ENCODE measurements around the gene TGFB1. TPM values are rescaled to one million over a fixed set of nuclear protein-coding genes. Genes with fewer than 3 reads are reported as not detected.

TGFB1 gene
- total RNA-seq, 1 experiment from 2014 or later, result 42.6 TPM

- ATAC-seq, result no peak
- H3K36me3 ChIP-seq (ENCODE audit: control insufficient read depth, insufficient read depth, low read length), result peaks cover 2% of the 10 kb centered on the region; the same call in 1 of the 2 replicates
- in situ Hi-C loops (cut with HindIII; ENCODE audit: low pct_unique_long_range_greater_than_20kb, low sequenced_read_pairs) (no loop called here), intact Hi-C loops (cut with micrococcal nuclease; ENCODE audit: unreplicated experiment) (no loop called here)
- no peaks in the 10 kb centered on the region for H3K9me3 ChIP-seq (ENCODE audit: control insufficient read depth, insufficient read depth, low read depth, low read length)
- TF ChIP-seq POLR2AphosphoS5 (IDR thresholded peaks at IDR 0.05; ENCODE audit: low read depth, low read length) (no peak), SIN3A (IDR thresholded peaks at IDR 0.05; ENCODE audit: borderline replicate concordance, insufficient read depth, low read depth, low read length) (no peak), CTCF (IDR thresholded peaks at IDR 0.05) (no peak), TCF7L2 (IDR thresholded peaks at IDR 0.05; ENCODE audit: low read depth, low read length) (no peak), REST (IDR thresholded peaks at IDR 0.05; ENCODE audit: insufficient read depth in 1 of 2, low read depth in 2 of 2, low read length in 1 of 2) (no peak)
- no TSS peak for BruUV-seq (replicated peaks)
- H3K4me1 ChIP-seq (ENCODE audit: control insufficient read depth, insufficient read depth, low read length), result no peaks in the 10 kb centered on the region
- no peak overlapping the region for H3K27ac ChIP-seq (ENCODE audit: low read length)
- no peaks in the 10 kb centered on the region for H3K27me3 ChIP-seq (ENCODE audit: control insufficient read depth, insufficient read depth, low read length)
- ChIA-PET POLR2A (no interaction called here), CTCF (interaction anchor here (0.6 kb wide), 1 partner anchor 79 kb away, joined by 5 read pairs; no protein-coding TSS in a partner anchor)
- no peak overlapping the region for H3K4me3 ChIP-seq (ENCODE audit: low read depth in 2 of 2, low read length in 2 of 2)
- DNase-seq (ENCODE audit: low read depth, low spot score), result no peak
These were observed 3.4 kb upstream of the TGFB1 start for GRCh38 chr19:41356984-41357739.

GRCh38 chr19:41355802-41356201 lies 2.1 kb upstream of the TGFB1 start:
- ATAC-seq, result no peak
- DNase-seq (ENCODE audit: low read depth, low spot score), result no peak
- H3K36me3 ChIP-seq (ENCODE audit: control insufficient read depth, insufficient read depth, low read length), result peaks cover 6% of the 10 kb centered on the region; the same call in 1 of the 2 replicates
- POLR2A ChIA-PET, result no interaction called here
- H3K4me1 ChIP-seq (ENCODE audit: control insufficient read depth, insufficient read depth, low read length), result peaks cover 2% of the 10 kb centered on the region; the same call in 1 of the 2 replicates
- H3K4me3 ChIP-seq (ENCODE audit: low read depth in 2 of 2, low read length in 2 of 2), result no peak overlapping the region
- BruUV-seq (replicated peaks), result no TSS peak
- in situ Hi-C loops (cut with HindIII; ENCODE audit: low pct_unique_long_range_greater_than_20kb, low sequenced_read_pairs) (no loop called here), intact Hi-C loops (cut with micrococcal nuclease; ENCODE audit: unreplicated experiment) (no loop called here)
- H3K9me3 ChIP-seq (ENCODE audit: control insufficient read depth, insufficient read depth, low read depth, low read length), result no peaks in the 10 kb centered on the region
- no peaks in the 10 kb centered on the region for H3K27me3 ChIP-seq (ENCODE audit: control insufficient read depth, insufficient read depth, low read length)
- no peak overlapping the region for H3K27ac ChIP-seq (ENCODE audit: low read length)
- CTCF ChIA-PET, result no interaction called here
- TF ChIP-seq REST (IDR thresholded peaks at IDR 0.05; ENCODE audit: insufficient read depth in 1 of 2, low read depth in 2 of 2, low read length in 1 of 2), result no peak
- no peak for TF ChIP-seq SIN3A (IDR thresholded peaks at IDR 0.05; ENCODE audit: borderline replicate concordance, insufficient read depth, low read depth, low read length)
- no peak for TF ChIP-seq TCF7L2 (IDR thresholded peaks at IDR 0.05; ENCODE audit: low read depth, low read length)
